ENCODE measurements around the gene MTERF1.

Gene MTERF1

GRCh38 chr7:91843831-91844230, 36.7 kb downstream of the MTERF1 start:
- DNase-seq (ENCODE audit: low read depth), result no peak
- H3K4me3 ChIP-seq (ENCODE audit: low read depth, low read length), result no peak overlapping the region

- H3K4me3 ChIP-seq (ENCODE audit: low read depth, low read length), result no peak overlapping the region
- no peak for DNase-seq (ENCODE audit: low read depth)
Observed at GRCh38 chr7:91838439-91838838, 42.1 kb downstream of the MTERF1 start.

- H3K4me3 ChIP-seq (ENCODE audit: low read depth, low read length), result no peak overlapping the region
- no peak for DNase-seq (ENCODE audit: low read depth)
Observed at GRCh38 chr7:91837397-91838070, 43.0 kb downstream of the MTERF1 start.

DNA sequence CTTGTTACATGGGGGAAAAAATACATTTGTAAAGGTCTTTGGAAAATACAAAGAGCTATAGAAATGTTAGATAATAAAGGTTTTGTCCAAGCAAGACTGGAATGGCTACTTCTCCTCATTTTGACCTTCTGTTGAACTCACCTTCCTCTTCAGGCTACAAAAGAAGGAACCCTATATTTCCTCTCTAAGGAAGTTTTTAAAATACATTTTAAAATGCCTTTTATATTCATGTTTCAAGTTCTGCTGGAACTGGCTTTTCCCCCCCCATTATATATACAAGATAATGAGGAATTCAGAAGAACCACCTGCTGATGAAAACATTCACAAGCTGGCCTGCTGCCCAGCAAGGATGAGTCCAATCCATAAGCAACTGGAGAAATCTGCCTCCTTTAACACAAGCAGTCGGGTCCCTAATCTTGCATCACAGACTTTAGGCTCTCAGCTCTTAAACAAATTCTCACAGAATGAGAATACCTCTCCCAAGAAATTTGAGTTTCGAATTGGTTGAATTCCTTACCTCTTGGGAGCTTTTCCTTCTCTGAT, 44.6 kb downstream of the MTERF1 start:
- no peak overlapping the region for H3K4me3 ChIP-seq (ENCODE audit: low read depth, low read length)
- no peak for DNase-seq (ENCODE audit: low read depth)

GRCh38 chr7:91835091-91835825, 45.2 kb downstream of the MTERF1 start:
- H3K4me3 ChIP-seq (ENCODE audit: low read depth, low read length), result no peak overlapping the region
- no peak for DNase-seq (ENCODE audit: low read depth)

GRCh38 chr7:91832493-91833045, 47.9 kb downstream of the MTERF1 start:
- DNase-seq (ENCODE audit: low read depth), result no peak
- H3K4me3 ChIP-seq (ENCODE audit: low read depth, low read length), result no peak overlapping the region

DNA sequence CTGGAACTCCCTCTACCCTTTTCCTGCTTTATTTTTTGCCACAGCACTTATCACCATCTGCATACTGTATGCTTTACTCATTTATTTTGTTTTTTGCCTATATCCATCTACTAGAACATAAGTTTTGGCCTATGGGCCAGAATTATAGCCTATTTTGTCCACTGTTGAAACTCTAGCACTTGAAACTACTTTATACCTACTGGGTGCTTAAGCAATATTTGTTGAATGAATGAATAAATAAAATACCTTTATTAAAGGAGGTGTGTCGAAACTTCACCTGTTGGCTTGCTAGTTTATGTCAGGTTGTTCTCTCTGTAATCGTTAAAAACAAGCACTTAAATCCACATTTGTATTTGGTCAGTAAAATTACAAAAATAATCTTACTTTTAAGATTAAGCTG, 53.3 kb downstream of the MTERF1 start:
- DNase-seq (ENCODE audit: low read depth), result no peak
- no peak overlapping the region for H3K4me3 ChIP-seq (ENCODE audit: low read depth, low read length)

- H3K4me3 ChIP-seq (ENCODE audit: low read depth, low read length), result no peak overlapping the region
- DNase-seq (ENCODE audit: low read depth), result peak; percentile 16
Observed at GRCh38 chr7:91826377-91826776, 54.1 kb downstream of the MTERF1 start.

GRCh38 chr7:91824201-91824600, 56.3 kb downstream of the MTERF1 start:
- no peak overlapping the region for H3K4me3 ChIP-seq (ENCODE audit: low read depth, low read length)
- no peak for DNase-seq (ENCODE audit: low read depth)
